ENCODE measurements around the gene SDK1. TPM values are rescaled to one million over a fixed set of nuclear protein-coding genes. Genes with fewer than 3 reads are reported as not detected.

SDK1 gene
- polyA plus RNA-seq, 2 of the 4 experiments (the other 2 are of a cell fraction), result 0.12 to 0.28 TPM

GRCh38 chr7:4247106-4247876 is 946.2 kb downstream of the SDK1 start:
- no peak overlapping the region for H3K4me2 ChIP-seq
- no peak overlapping the region for H3K4me3 ChIP-seq
- ChIA-PET CTCF (interaction anchor here (1.1 kb wide), 1 partner anchor 36 kb away, joined by 3 read pairs; no protein-coding TSS in a partner anchor), POLR2A (no interaction called here)
- H3K9me3 ChIP-seq, result 0 out of 3 replicates have a peak, but pooled peaks cover 7% of the 10 kb centered on the region
- WGBS (ENCODE audit: missing lambda C conversion rate), result 64% methylated on average over 20 of the region's 27 CpGs
- FAIRE-seq (no peak), ATAC-seq (no peak), DNase-seq (ENCODE audit: low read depth in 1 of 2, low spot score in 1 of 2) (no peak)
- H3K4me1 ChIP-seq, result no peaks in the 10 kb centered on the region
- no peak overlapping the region for H3K27ac ChIP-seq
- TF ChIP-seq GATA3 (IDR thresholded peaks at IDR 0.05; ENCODE audit: borderline replicate concordance) (no peak), MAZ (IDR thresholded peaks at IDR 0.05; ENCODE audit: borderline replicate concordance, low read depth, low read length) (no peak), E2F6 (IDR thresholded peaks at IDR 0.05; ENCODE audit: borderline replicate concordance, low read depth) (no peak), EHMT2 (IDR thresholded peaks at IDR 0.05; ENCODE audit: low read depth) (no peak), HMGXB4 (CRISPR knock-in tag; IDR thresholded peaks at IDR 0.05; ENCODE audit: borderline replicate concordance) (no peak), RFX5 (IDR thresholded peaks at IDR 0.05) (no peak), JUN (IDR thresholded peaks at IDR 0.05) (no peak), RNF2 (IDR thresholded peaks at IDR 0.05; ENCODE audit: borderline replicate concordance, low read depth) (no peak), TP53 (CRISPR knock-in tag; IDR thresholded peaks at IDR 0.05) (no peak)
- TF ChIP-seq, protein P1, sequence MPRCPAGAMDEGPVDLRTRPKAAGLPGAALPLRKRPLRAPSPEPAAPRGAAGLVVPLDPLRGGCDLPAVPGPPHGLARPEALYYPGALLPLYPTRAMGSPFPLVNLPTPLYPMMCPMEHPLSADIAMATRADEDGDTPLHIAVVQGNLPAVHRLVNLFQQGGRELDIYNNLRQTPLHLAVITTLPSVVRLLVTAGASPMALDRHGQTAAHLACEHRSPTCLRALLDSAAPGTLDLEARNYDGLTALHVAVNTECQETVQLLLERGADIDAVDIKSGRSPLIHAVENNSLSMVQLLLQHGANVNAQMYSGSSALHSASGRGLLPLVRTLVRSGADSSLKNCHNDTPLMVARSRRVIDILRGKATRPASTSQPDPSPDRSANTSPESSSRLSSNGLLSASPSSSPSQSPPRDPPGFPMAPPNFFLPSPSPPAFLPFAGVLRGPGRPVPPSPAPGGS (IDR thresholded peaks at IDR 0.05), result no peak

DNA sequence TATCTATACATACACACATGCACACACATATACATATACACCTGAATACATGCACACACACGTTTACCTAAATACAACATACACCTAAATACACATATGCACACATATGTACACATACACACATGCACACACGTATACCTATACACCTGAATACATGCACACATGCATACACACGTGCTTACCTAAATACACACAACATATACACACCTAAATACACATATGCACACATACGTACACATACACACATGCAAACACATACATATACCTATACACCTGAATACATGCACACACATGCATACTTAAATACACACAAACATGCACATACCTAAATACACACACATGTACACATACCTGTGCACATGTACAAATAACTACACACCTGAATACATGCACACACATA is 947.2 kb downstream of the SDK1 start:
- H3K9me3 ChIP-seq, result 0 out of 3 replicates have a peak, but pooled peaks cover 7% of the 10 kb centered on the region
- TF ChIP-seq CHD2 (IDR thresholded peaks at IDR 0.05; ENCODE audit: low read length, partially characterized antibody), result no peak
- no peak for TF ChIP-seq NPAS2 (CRISPR knock-in tag; IDR thresholded peaks at IDR 0.05; ENCODE audit: borderline replicate concordance)
- no peak for TF ChIP-seq CBX8 (IDR thresholded peaks at IDR 0.05)
- CTCF ChIA-PET, result interaction anchor here (1.1 kb wide), 1 partner anchor 35 kb away, joined by 3 read pairs; no protein-coding TSS in a partner anchor
- no peak for FAIRE-seq
- no peaks in the 10 kb centered on the region for H3K4me1 ChIP-seq
- no peak overlapping the region for H3K4me3 ChIP-seq
- WGBS (ENCODE audit: missing lambda C conversion rate), result 26% methylated on average over 4 of the region's 4 CpGs
- no peak overlapping the region for H3K4me2 ChIP-seq
- no peak for ATAC-seq
- DNase-seq (ENCODE audit: low read depth in 1 of 2, low spot score in 1 of 2), result no peak
- no peak overlapping the region for H3K27ac ChIP-seq
- POLR2A ChIA-PET, result no interaction called here

DNA sequence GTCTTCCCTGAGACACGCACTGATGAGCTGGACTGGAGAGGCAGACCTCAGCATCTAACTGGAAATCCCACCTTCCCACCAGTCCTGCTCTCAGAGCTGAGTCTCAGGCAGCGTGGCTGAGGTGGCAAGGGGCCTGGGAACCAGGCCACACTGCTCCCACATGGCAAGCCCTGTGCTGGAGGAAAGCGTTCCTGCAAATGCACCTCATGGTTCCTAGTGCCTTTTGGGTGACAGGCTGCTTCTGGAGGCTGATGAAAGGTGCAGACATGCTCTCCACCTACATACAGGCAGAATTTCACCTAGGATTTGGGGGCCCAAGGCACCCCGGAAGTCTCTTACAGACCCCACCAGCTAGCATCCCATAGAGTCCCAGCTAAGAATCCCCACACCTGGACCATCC is 948.2 kb downstream of the SDK1 start:
- POLR2A ChIA-PET, result no interaction called here

More for the DNA sequence above, 948.2 kb downstream of the SDK1 start:
- H3K9me3 ChIP-seq, result 0 out of 3 replicates have a peak, but pooled peaks cover 7% of the 10 kb centered on the region
- no peak for TF ChIP-seq CBX8 (IDR thresholded peaks at IDR 0.05)
- TF ChIP-seq FOXS1 (CRISPR knock-in tag; IDR thresholded peaks at IDR 0.05), result no peak
- no peak for TF ChIP-seq HMGXB4 (CRISPR knock-in tag; IDR thresholded peaks at IDR 0.05; ENCODE audit: borderline replicate concordance)
- no peak for TF ChIP-seq BHLHE40 (IDR thresholded peaks at IDR 0.05; ENCODE audit: low read depth, low read length)
- no peak for TF ChIP-seq JUNB (IDR thresholded peaks at IDR 0.05)
- TF ChIP-seq, protein P2, sequence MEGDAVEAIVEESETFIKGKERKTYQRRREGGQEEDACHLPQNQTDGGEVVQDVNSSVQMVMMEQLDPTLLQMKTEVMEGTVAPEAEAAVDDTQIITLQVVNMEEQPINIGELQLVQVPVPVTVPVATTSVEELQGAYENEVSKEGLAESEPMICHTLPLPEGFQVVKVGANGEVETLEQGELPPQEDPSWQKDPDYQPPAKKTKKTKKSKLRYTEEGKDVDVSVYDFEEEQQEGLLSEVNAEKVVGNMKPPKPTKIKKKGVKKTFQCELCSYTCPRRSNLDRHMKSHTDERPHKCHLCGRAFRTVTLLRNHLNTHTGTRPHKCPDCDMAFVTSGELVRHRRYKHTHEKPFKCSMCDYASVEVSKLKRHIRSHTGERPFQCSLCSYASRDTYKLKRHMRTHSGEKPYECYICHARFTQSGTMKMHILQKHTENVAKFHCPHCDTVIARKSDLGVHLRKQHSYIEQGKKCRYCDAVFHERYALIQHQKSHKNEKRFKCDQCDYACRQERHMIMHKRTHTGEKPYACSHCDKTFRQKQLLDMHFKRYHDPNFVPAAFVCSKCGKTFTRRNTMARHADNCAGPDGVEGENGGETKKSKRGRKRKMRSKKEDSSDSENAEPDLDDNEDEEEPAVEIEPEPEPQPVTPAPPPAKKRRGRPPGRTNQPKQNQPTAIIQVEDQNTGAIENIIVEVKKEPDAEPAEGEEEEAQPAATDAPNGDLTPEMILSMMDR (IDR thresholded peaks at IDR 0.05), result no peak
- no peak for TF ChIP-seq HOXB13 (CRISPR knock-in tag; IDR thresholded peaks at IDR 0.05; ENCODE audit: low read depth)
- no peak for TF ChIP-seq E2F6 (IDR thresholded peaks at IDR 0.05; ENCODE audit: borderline replicate concordance, low read depth)
- TF ChIP-seq, protein P3, sequence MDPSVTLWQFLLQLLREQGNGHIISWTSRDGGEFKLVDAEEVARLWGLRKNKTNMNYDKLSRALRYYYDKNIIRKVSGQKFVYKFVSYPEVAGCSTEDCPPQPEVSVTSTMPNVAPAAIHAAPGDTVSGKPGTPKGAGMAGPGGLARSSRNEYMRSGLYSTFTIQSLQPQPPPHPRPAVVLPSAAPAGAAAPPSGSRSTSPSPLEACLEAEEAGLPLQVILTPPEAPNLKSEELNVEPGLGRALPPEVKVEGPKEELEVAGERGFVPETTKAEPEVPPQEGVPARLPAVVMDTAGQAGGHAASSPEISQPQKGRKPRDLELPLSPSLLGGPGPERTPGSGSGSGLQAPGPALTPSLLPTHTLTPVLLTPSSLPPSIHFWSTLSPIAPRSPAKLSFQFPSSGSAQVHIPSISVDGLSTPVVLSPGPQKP (IDR thresholded peaks at IDR 0.05; ENCODE audit: low read depth, low read length), result no peak
- no peak for TF ChIP-seq ESRRA (IDR thresholded peaks at IDR 0.05; ENCODE audit: borderline replicate concordance, low read length)
- 16% methylated on average over 2 of the region's 4 CpGs for WGBS (ENCODE audit: missing lambda C conversion rate)
- ATAC-seq (no peak), FAIRE-seq (no peak), DNase-seq (ENCODE audit: low read depth in 1 of 2, low spot score in 1 of 2) (no peak)
- no peaks in the 10 kb centered on the region for H3K4me1 ChIP-seq
- CTCF ChIA-PET, result no interaction called here
- no peak overlapping the region for H3K27ac ChIP-seq
- H3K4me2 ChIP-seq, result no peak overlapping the region
- no peak overlapping the region for H3K4me3 ChIP-seq

Measured in A549 (cell line).